NT2/D1 (cell line): ENCODE data around the gene MVK.

Experiments
- DNase-seq: peaks from one replicate; pipeline ENCODE4 v3.0.0-alpha.2; 2011; ENCODE audit warnings: low read depth, low spot score
- H3K27me3 ChIP-seq: 2 replicates; pipeline ENCODE4 v1.6.0; 2011; ENCODE audit warnings: mild to moderate bottlenecking; ENCODE audit not compliant: insufficient read length, insufficient read depth
- H3K36me3 ChIP-seq: 2 replicates; pipeline ENCODE4 v1.6.1; 2011; ENCODE audit warnings: mild to moderate bottlenecking, low read length, mixed read lengths; ENCODE audit not compliant: insufficient read depth, insufficient read length
- H3K4me1 ChIP-seq: 2 replicates; pipeline ENCODE4 v1.5.1; 2011; ENCODE audit not compliant: insufficient read depth, insufficient read length
- H3K4me3 ChIP-seq: 2 replicates; pipeline ENCODE4 v1.5.1; 2011; ENCODE audit warnings: low read depth; ENCODE audit not compliant: insufficient read length
- H3K9ac ChIP-seq: 2 replicates; pipeline ENCODE4 v1.6.0; 2011; ENCODE audit warnings: low read depth; ENCODE audit not compliant: insufficient read length
- H3K9me3 ChIP-seq: 2 replicates; pipeline ENCODE4 v1.5.1; 2011; ENCODE audit warnings: mild to moderate bottlenecking, low read length; ENCODE audit not compliant: insufficient read depth
- SUZ12 ChIP-seq: IDR thresholded peaks from 2 replicates; pipeline ENCODE4 v1.6.1; 2011; ENCODE audit not compliant: insufficient read length, insufficient read depth; ENCODE audit errors: extremely low read depth
- YY1 ChIP-seq: IDR thresholded peaks from 2 replicates; pipeline ENCODE4 v1.6.1; 2011; ENCODE audit not compliant: insufficient read length, insufficient read depth
- ZNF274 ChIP-seq: IDR thresholded peaks from 2 replicates; pipeline ENCODE4 v1.6.1; 2011; ENCODE audit warnings: mild to moderate bottlenecking, low read depth, low read length

The MVK gene

DNA sequence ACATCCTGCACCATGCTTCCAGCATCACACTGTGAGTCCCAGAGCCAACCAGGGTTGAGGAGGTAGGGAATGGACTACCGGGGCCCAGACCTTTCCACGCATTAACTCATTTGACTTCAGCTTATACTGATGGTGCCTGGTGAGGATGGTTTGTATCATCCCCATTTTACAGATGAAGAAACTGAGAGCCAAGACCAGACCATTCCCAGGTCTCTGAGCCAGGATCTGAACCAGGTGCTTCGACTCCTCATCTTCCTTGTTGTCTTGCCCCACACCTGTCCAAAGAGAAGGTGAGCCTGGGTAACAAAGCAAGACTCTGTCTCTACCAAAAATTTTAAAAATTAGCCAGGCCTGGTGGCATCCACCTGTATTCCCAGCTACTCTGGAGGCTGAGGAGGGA is 64.4 kb downstream of the MVK start:
- Histone ChIP-seq H3K27me3 (no peaks in the 10 kb centered on the region), H3K36me3 (no peaks in the 10 kb centered on the region), H3K4me1 (no peaks in the 10 kb centered on the region), H3K4me3 (no peak overlapping the region), H3K9me3 (peaks cover 5% of the 10 kb centered on the region; the same call in 1 of the 2 replicates), H3K9ac (no peak overlapping the region)
- TF ChIP-seq YY1, result no peak
- no peak for TF ChIP-seq SUZ12
- TF ChIP-seq ZNF274, result no peak
- DNase-seq, result no peak

DNA sequence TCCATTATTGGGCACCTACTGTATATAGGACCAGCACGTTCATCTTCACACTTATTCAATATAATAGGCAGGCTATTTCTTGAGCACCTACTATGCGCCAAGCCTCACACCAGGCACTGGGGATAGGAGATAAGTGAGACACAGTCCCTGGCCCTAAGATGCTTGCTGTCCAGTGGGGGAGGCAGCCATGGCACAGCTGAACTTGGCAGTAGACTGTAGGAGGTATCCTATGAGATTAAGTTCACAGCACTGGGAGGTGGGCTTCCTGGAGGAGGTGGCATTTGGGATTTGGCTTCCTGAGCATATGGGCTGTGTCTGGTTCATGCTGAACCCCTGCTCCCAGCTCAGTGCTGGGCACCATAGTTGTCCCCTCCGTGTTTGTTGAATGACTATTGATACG is 65.1 kb downstream of the MVK start:
- no peaks in the 10 kb centered on the region for H3K4me1 ChIP-seq
- H3K4me3 ChIP-seq, result no peak overlapping the region
- TF ChIP-seq YY1 (no peak), SUZ12 (no peak), ZNF274 (no peak)
- no peak overlapping the region for H3K9ac ChIP-seq
- peaks cover 5% of the 10 kb centered on the region; the same call in 1 of the 2 replicates for H3K9me3 ChIP-seq
- no peaks in the 10 kb centered on the region for H3K36me3 ChIP-seq
- DNase-seq, result no peak
- H3K27me3 ChIP-seq, result no peaks in the 10 kb centered on the region

DNA sequence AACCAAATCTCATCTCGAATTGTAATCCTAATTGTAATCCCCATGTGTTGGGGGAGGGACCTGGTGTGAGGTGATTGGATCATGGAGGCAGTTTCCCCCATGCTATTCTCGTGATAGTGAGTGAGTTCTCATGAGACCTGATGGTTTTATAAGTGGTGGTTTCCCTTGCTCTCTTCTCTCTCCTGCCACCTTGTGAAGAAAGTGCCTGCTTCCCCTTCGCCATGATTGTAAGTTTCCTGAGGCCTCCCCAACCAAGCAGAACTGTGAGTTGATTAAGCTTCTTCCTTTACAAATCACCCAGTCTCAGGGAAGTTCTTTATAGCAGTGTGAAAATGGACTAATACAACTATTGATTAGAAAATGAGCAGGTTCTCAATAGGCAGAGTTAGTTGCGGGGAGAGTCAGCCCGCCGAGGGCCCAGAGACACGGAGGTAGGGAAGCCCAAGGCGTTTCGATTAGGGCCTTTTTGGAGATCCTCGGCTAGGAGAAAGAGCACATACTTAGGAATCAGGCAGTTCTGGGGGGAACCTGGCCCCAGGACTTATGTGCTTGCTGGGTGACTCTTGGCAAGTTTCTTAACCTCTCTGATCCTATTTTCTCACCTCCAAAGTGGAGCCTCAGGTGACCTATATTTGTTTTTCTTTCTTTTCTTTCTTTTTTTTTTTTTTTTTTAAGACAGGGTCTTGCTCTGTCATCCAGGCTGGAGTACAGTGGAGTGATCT is 65.7 kb downstream of the MVK start:
- no peaks in the 10 kb centered on the region for H3K27me3 ChIP-seq
- TF ChIP-seq YY1, result no peak
- no peak for TF ChIP-seq SUZ12
- TF ChIP-seq ZNF274, result no peak
- no peaks in the 10 kb centered on the region for H3K36me3 ChIP-seq
- DNase-seq, result no peak
- no peak overlapping the region for H3K9ac ChIP-seq
- H3K9me3 ChIP-seq, result peaks cover 5% of the 10 kb centered on the region; the same call in 1 of the 2 replicates
- no peak overlapping the region for H3K4me3 ChIP-seq
- no peaks in the 10 kb centered on the region for H3K4me1 ChIP-seq

DNA sequence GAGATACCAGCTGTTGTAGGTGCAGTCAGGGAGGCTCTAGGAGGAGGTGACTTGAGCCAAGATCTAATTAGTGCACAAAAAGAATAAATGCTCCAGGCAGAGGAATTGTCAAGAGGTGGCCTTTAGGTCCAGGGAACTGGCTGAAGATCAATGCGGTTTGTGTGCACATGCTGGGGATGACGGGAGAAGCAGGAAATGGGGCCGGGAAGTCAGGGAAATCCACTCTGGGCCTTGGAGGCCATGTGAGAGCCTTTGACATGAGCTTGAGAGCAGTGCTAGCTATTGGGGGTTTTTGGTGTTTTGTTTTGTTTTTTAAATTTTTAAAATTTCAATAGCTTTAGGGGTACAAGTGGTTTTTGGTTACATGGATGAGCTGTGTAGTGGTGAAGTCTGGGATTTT is 67.4 kb downstream of the MVK start:
- Histone ChIP-seq H3K27me3 (no peaks in the 10 kb centered on the region), H3K4me3 (no peak overlapping the region), H3K36me3 (no peaks in the 10 kb centered on the region), H3K4me1 (peaks cover 2% of the 10 kb centered on the region), H3K9ac (no peak overlapping the region), H3K9me3 (no peaks in the 10 kb centered on the region)
- TF ChIP-seq ZNF274, result no peak
- no peak for TF ChIP-seq SUZ12
- TF ChIP-seq YY1, result no peak
- no peak for DNase-seq

DNA sequence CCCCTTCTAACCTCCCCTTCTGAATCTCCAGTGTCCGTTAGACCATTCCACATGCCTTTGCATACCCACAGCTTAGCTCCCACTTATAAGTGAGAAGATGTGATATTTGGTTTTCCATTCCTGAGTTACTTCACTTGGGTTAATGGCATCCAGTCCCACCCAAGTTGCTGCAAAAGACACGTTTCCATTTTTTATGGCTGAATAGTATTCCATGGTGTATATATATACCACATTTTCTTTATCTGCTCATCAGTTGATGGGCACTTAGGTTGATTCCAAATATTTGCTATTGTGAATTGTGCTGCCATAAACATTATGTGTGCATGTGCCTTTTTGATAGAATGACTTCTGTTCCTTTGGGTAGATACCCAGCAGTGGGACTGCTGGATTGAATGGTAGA is 67.8 kb downstream of the MVK start:
- no peak for TF ChIP-seq ZNF274
- no peak for TF ChIP-seq YY1
- no peak for TF ChIP-seq SUZ12
- Histone ChIP-seq H3K4me1 (peaks cover 3% of the 10 kb centered on the region), H3K9me3 (no peaks in the 10 kb centered on the region), H3K4me3 (no peak overlapping the region), H3K36me3 (no peaks in the 10 kb centered on the region), H3K9ac (no peak overlapping the region), H3K27me3 (no peaks in the 10 kb centered on the region)
- no peak for DNase-seq

DNA sequence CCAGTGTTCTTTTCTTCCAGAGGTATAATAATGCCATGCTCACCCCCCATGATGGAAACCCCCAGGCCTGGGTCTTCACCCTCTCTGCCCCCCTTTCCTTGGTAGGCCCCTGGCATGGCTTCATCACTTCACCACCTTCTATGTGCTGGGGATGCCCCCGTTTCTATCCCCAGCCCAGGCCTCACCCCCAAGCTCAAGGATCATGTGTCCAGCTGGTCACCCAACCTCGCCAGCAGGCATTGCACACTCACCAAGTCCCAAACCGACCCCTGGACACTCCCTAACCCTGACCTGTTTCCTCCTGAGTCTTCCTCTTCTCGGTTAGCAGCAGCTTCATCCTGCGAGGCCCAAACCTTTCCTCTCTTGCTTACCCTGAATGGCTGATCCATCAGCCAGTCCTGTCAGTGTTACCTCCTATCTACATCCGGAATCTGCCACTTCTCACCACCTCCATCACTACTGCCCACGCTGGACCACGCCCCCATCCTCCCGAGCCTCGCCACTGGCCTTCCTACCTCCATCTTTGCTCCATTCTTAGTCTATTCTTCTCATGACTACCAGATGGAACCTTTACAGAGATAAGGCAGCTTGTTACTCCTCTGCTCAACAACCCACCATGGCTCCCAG is 69.0 kb downstream of the MVK start:
- H3K36me3 ChIP-seq, result no peaks in the 10 kb centered on the region
- TF ChIP-seq ZNF274, result no peak
- TF ChIP-seq YY1, result no peak
- no peak for TF ChIP-seq SUZ12
- no peaks in the 10 kb centered on the region for H3K9me3 ChIP-seq
- H3K27me3 ChIP-seq, result no peaks in the 10 kb centered on the region
- DNase-seq, result no peak
- H3K9ac ChIP-seq, result peak overlapping the region; percentile 16
- peaks cover 3% of the 10 kb centered on the region for H3K4me1 ChIP-seq
- no peak overlapping the region for H3K4me3 ChIP-seq

DNA sequence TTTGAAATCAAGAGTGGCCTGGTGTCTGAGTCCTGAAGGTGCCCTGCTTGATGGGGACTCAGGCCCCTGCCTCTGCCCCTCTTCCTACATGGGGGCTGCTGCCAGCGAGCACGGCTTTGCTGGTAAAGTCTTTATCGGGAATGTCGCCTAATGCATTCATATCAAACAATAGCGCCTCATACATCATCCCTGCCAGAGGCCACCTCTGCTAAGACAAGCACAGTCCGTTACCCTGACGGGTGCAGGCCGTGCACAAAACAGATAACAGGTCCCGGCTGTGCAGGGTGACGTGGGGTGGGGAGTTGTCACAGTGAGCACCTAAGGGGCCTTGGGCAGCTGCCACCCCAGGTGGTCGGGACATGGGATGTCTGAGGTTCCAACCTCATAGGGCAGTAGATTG is 71.6 kb downstream of the MVK start:
- Histone ChIP-seq H3K9me3 (no peaks in the 10 kb centered on the region), H3K27me3 (no peaks in the 10 kb centered on the region), H3K9ac (no peak overlapping the region), H3K4me3 (no peak overlapping the region), H3K4me1 (peaks cover 3% of the 10 kb centered on the region), H3K36me3 (no peaks in the 10 kb centered on the region)
- TF ChIP-seq ZNF274, result no peak
- no peak for TF ChIP-seq YY1
- no peak for TF ChIP-seq SUZ12
- DNase-seq, result no peak
